NOMO-1 (cell line): ENCODE data around the gene LYRM4.

Experiments used
- DNase-seq, 2 experiments: peaks; one replicate each; lab custom pipeline; 2025; ENCODE audit not compliant: unreplicated experiment in 2 of 2; lab: John Stamatoyannopoulos, UW

Gene LYRM4

GRCh38 chr6:5059036-5059896 is 201.5 kb downstream of the LYRM4 start:
- no peak for DNase-seq
